ENCODE results near the gene EMC7. TPM values are rescaled to one million over a fixed set of nuclear protein-coding genes. Genes with fewer than 3 reads are reported as not detected.

The EMC7 gene
- 86.9 and 116 TPM in 2 replicates for polyA plus RNA-seq (2011; rRNA removed)
- polyA minus RNA-seq (2011; rRNA and poly(A)+ RNA removed): 17.4 and 20.6 TPM in 2 replicates

DNA sequence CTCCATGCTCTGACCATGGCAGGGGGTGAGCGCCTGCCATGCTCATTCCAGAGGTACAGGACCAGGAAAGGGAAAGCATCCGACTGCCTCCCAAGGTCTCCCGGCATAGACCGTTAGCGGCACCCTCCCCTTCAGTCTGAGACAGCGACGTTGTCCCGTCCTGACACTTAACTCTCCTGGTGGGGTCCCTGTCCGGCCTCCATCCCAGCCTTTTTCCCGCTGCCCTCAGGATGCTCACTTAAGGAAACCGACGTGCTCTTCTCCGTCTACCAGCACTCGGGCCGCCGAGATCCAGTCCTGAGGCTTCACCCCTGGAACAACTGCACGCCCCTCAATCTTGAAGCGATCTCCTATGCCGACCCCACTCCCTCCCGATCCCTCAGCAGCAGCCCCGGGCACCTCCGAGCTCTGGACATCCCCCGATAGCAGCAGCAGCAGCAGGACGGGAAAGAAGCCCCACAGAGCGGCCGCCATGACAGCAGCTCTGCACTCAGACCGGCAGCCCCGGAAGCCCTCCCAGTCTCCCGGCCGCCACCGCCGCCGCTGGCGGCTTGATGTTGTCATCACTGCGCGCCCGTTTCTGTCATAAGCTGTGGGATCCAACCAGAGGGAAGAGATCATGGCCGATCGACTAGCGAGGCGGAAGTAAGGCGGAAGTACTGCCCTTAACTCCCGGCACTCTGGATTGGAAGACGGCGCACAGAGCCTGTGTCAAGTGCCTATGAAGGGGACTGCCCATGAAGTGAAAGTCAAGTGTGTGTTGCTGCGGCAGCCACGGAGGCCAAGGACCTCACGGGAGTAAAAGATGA lies at the start of gene EMC7, which contains the start of gene PGBD4:
TSS of gene EMC7 (minus strand) at position 497 of the 809 bp plus-strand sequence. CDS start at position 474, 23 bp downstream.
TSS of gene PGBD4 (plus strand) at position 718 of the 809 bp plus-strand sequence. CDS start 449 bp downstream, outside the sequence.
- Histone ChIP-seq H3K27ac (ENCODE audit: low read depth, low read length) (peak within 1 kb of the TSS; percentile 96), H3K9me3 (ENCODE audit: control insufficient read depth, insufficient read depth, low read length) (no peaks in the 10 kb centered on the region; the same call in 1 of the 2 replicates), H3K27me3 (ENCODE audit: control insufficient read depth, insufficient read depth, low read length) (no peaks in the 10 kb centered on the region), H3K4me3 (ENCODE audit: low read depth, low read length) (peak within 1 kb of the TSS; percentile 99)
- TF ChIP-seq, protein P1, sequence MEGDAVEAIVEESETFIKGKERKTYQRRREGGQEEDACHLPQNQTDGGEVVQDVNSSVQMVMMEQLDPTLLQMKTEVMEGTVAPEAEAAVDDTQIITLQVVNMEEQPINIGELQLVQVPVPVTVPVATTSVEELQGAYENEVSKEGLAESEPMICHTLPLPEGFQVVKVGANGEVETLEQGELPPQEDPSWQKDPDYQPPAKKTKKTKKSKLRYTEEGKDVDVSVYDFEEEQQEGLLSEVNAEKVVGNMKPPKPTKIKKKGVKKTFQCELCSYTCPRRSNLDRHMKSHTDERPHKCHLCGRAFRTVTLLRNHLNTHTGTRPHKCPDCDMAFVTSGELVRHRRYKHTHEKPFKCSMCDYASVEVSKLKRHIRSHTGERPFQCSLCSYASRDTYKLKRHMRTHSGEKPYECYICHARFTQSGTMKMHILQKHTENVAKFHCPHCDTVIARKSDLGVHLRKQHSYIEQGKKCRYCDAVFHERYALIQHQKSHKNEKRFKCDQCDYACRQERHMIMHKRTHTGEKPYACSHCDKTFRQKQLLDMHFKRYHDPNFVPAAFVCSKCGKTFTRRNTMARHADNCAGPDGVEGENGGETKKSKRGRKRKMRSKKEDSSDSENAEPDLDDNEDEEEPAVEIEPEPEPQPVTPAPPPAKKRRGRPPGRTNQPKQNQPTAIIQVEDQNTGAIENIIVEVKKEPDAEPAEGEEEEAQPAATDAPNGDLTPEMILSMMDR (IDR thresholded peaks at IDR 0.05; ENCODE audit: low read depth, low read length): no peak
- ChIA-PET POLR2A (interaction anchor here (0.7 to 1.1 kb wide), 6 partner anchors 9 to 150 kb away, joined by 3 to 5 read pairs (median 3); partner anchors contain the start of genes EMC4 and KATNBL1), CTCF (no interaction called here)
- peak; percentile 99 for DNase-seq (ENCODE audit: low read depth, low spot score)

DNA sequence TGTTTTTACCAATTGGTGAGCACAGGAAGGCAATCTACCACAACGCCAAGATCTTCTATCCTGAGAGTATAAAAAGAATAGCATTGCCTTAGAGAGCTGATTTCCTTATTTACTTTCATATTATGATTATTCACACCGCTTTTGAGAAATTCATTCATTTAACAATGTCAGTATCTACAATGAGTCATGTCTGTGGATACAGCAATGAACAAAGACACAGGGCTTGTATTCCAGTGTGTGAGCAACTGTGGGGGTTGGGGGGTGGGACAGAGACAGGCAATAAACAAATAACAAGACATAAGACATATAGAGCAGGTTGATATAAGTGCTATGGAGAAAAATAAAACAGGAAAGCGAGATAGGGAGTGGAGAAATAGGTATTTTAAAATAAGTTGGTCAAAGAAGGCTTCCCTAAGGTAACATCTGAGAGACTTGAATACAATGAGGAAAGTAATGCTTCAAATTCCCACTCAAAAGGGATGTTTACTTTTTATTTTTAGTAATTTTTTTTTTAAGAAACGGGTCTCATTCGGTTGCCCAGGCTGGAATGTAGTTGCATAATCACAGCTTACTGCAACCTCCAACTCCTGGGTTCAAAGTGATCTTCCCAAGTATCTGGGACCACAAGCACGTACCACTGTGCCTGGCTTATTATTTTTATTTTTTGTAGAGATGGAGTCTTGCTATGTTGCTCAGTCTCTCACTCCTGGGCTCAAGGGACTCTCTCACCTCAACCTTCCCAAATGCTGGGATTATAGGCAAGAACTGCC lies 45.9 kb upstream of the EMC7 start:
- no peak for DNase-seq (ENCODE audit: low read depth, low spot score)
- no peak overlapping the region for H3K27ac ChIP-seq (ENCODE audit: low read depth, low read length)

DNA sequence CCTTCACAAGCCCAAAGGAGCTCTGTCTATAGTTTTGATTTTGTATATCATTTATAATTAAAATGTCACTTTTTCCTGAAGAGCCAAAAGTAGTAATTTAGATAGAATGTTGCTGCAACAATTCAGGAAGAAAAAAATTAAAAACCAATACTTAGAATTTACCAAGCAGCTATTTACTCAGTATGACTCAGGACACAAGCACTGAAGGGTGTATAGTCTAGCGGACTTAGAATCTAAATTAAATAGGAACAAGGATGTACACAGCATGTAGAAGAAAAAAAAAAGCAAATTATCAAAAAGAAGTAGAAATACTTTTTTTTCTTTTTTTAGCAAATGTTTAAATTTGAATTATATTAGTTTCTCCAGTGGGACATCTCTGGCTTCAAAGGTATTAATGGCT lies 31.8 kb upstream of the EMC7 start:
- Histone ChIP-seq H3K27me3 (ENCODE audit: control insufficient read depth, insufficient read depth, low read length) (no peaks in the 10 kb centered on the region), H3K4me3 (ENCODE audit: low read depth, low read length) (no peak overlapping the region), H3K27ac (ENCODE audit: low read depth, low read length) (no peak overlapping the region), H3K9me3 (ENCODE audit: control insufficient read depth, insufficient read depth, low read length) (peaks cover 4% of the 10 kb centered on the region; the same call in 1 of the 2 replicates)
- ChIA-PET POLR2A (interaction anchor here (0.9 kb wide), 1 partner anchor 10 kb away, joined by 3 read pairs; no protein-coding TSS in a partner anchor), CTCF (interaction anchor here (0.6 to 2.8 kb wide), 2 partner anchors 23 to 110 kb away, joined by 3 to 20 read pairs; no protein-coding TSS in a partner anchor)
- TF ChIP-seq, protein P1 (IDR thresholded peaks at IDR 0.05; ENCODE audit: low read depth, low read length): no peak
- DNase-seq (ENCODE audit: low read depth, low spot score): no peak

More for the DNA sequence above, 45.9 kb upstream of the EMC7 start:
- CTCF ChIA-PET: interaction anchor here (1.4 to 1.7 kb wide), 2 partner anchors 37 to 61 kb away, joined by 3 to 6 read pairs; no protein-coding TSS in a partner anchor
- TF ChIP-seq, protein P1 (IDR thresholded peaks at IDR 0.05; ENCODE audit: low read depth, low read length): no peak
- Histone ChIP-seq H3K9me3 (ENCODE audit: control insufficient read depth, insufficient read depth, low read length) (no peaks in the 10 kb centered on the region), H3K4me3 (ENCODE audit: low read depth, low read length) (no peak overlapping the region), H3K27me3 (ENCODE audit: control insufficient read depth, insufficient read depth, low read length) (no peaks in the 10 kb centered on the region)
- POLR2A ChIA-PET: no interaction called here

DNA sequence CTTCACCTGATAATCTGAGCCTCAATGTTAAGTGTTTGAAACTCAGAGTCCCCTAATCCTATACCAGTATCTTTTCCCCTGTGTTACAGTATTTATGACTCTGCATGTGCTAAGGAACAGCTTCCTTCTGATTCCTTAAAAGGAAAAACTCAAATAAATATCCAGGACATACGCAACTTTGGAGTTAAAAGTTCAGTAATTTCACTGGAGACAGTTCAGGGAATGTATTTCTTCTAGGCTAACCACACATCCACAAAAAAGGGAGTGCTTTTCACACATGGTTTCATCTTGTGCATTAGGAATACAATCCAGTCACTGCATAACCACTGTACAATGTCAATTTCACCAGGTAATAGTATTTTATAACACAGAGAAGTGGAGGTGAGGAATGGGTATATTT lies 31.2 kb upstream of the EMC7 start:
- Histone ChIP-seq H3K4me3 (ENCODE audit: low read depth, low read length) (no peak overlapping the region), H3K27me3 (ENCODE audit: control insufficient read depth, insufficient read depth, low read length) (no peaks in the 10 kb centered on the region), H3K9me3 (ENCODE audit: control insufficient read depth, insufficient read depth, low read length) (peaks cover 4% of the 10 kb centered on the region; the same call in 1 of the 2 replicates), H3K27ac (ENCODE audit: low read depth, low read length) (no peak overlapping the region)
- ChIA-PET CTCF (interaction anchor here (0.8 to 2.8 kb wide), 2 partner anchors 21 to 23 kb away, joined by 3 to 20 read pairs; no protein-coding TSS in a partner anchor), POLR2A (interaction anchor here (0.9 kb wide), 1 partner anchor 10 kb away, joined by 3 read pairs; no protein-coding TSS in a partner anchor)
- TF ChIP-seq, protein P1 (IDR thresholded peaks at IDR 0.05; ENCODE audit: low read depth, low read length): no peak
- no peak for DNase-seq (ENCODE audit: low read depth, low spot score)
